Activated effector memory CD4-positive, alpha-beta T cell treated with Interleukin-2 at 50 U/mL for 16 hours (primary cell): ENCODE data around the gene LAMC1.

Experiments
- DNase-seq: peaks from one replicate; pipeline ENCODE4 v3.0.0-alpha.2; 2020

Gene LAMC1

DNA sequence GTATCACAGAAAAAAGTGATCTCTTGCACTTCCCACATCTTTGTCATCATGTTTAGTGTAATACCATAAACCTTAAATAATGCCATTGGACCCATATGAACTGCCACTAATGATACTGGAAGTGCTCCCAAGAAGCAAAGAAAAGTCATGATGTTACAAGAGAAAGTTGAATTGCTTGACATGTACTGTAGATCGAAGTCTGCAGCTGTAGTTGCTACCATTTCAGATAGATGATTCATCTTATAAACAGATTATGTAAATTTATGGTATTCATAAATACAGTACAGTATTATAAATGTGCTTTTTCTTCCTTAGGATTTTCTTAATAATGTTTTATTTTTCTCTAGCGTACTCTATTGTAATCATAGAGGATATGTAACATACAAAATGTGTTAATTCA is 132.7 kb downstream of the LAMC1 start:
- DNase-seq, result no peak

DNA sequence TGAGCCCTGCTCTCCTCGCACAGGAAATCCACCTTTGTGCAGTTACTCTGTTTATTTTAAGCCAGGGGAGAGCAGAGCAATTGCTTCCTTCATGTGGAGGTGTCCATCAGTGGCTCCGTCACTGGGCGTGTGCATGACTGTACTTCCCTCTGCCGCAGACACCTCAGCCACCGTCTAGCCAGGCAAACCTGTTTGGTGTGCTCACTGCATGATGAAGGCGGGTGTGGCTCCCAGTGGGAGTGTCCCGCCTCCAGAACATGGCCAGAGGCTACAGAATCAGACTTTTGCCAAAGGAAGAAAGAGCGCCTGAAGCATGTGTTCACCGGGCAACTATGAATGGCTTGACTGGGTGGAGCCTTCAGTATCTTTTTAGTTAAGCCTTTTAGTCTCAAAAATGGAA is 136.7 kb downstream of the LAMC1 start:
- DNase-seq, result no peak

DNA sequence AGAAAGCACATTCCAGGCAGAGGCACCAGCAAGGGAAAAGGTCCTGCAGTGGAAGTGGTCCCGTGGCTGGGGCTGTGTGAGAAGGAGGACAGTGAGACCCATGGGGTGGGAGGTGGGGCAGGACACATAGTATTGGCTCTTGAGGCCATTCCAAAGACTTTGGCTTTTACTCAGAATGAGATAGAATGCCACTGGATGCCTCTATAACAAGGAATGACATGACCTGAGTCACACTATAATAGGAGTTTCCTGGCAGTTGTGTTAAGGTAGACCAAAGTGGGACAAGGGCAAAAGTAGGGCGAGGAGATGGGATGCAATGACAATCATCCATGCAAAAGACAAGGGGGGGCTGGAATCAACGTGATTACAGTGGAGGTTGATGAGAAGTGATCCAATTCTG is 138.2 kb downstream of the LAMC1 start:
- DNase-seq, result no peak

DNA sequence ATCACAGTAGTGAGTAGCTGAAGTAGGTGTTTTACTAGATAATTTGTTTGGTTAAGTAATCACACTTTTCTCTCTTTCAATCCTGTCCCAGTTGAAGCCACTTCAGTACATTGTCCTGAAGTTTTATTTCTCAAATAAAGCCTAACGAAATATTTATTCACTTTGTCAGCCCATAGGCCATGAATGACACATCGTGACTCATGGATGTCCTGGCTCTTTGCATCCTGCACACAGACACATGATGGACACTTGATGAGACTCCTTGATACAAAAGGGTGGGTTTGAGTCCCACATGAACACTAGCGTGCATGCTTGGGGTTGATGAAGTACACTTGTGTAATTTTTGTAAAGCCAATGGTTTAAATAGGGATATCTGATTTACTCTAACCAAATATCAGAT is 140.1 kb downstream of the LAMC1 start:
- DNase-seq, result no peak

DNA sequence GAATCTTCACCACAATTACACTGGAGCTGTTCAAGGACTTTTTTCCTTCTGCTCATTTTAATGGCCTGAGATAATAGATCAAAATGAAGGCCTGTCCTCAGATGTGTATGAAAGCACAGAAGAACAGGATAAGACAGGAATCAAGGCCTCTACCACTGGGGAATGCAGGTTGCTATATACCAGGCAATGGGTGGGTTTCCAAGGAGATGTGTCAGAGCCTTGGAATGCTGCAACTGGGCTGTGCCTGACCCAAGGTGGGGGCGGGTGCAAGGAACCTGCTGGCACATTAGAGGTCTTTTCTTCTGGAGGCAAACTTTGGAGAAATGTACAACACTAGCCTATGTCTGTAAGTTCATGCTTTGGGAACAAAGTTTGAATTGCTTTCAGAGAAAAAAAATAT is 141.1 kb downstream of the LAMC1 start:
- DNase-seq, result no peak

DNA sequence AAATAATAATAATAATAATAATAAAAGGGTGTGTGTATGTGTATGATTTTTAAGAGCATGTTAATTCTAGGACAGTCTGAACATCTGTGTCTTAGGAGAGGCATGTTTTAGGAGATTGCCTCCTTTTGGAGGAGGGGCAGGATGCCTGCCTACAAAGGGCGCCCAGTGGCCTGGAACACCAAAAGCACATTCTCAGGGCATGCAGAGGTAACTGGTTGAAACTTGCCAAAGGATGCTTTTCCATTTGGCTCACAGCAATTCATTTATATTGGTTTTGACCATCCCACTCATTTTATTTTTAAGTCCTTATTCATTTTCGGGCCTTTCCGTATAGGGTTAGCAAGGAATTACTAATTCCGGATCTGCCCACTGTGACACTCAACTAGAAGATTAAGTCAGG is 141.7 kb downstream of the LAMC1 start:
- DNase-seq, result no peak

DNA sequence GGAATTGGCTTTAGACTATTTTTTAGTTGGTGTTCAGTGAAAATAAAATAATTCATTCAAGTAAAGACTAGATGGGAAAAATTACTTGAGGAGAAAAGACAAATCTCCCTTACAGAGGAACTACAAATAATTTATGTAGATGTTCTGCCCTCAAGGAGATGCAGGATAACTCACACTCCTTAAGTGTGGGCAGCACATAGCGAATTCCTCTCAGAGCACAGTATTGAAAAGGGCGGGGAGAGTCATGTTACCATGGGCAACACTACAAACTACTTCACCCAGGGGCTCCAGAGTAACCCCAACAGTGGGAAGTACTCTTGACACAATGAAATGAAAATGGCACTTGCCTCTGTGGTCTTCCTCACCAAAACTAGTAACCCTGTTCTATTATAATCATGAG is 142.2 kb downstream of the LAMC1 start:
- no peak for DNase-seq

DNA sequence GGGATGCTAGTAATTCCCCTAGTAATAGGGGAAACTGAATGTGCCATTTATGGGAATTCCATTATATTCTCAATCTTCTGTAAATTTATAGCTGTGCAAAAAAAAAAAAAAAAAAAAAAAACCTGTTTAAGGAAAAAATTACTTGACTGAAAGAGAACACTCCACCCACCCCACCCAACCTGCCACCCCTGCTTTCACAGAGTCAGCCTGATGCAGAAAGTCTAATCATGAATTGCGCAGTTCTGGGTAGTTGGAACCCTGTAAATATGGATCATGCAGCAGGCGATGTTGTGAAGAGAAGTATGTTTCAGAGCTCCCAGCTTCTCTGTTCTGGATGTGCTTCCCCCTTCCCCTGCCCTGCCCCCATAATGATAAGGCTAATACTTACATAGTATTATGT is 143.2 kb downstream of the LAMC1 start:
- DNase-seq, result no peak

DNA sequence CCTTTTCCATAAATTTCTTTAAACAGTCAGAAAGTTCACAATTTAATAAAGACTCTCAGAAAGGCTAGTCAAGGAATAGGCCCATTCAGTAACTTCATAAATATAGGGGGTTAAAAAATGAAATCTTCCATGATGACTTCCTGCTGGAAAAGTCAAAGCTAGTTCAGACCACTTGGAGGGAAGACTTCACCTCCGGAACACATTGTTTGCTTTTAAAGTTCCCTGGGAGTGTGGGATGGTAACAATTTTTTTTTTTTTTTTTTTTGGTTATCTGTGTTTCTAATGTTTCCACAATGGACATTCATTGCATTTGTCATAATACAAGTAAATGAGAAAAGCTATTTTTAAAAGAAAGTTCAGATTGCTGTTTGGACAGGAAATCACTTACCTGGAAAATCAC is 144.5 kb downstream of the LAMC1 start:
- no peak for DNase-seq

DNA sequence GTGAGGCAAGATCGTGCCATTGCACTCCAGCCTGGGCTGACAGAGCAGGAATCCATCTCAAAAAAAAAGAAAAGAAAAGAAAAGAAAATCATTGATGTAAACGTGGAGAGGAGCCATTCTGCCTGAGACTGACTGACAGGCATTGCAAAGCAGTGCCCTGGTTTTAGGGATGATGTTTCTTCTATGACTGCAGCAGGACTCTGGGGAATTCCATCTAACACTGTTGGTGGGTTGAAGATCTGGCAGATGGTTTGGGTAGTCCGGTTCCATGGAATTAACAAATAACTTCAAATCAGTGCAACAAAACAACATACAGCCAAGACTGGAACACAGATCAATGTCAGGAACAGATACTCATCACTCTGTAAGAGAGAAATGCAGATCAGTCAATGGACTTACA is 145.1 kb downstream of the LAMC1 start:
- no peak for DNase-seq

DNA sequence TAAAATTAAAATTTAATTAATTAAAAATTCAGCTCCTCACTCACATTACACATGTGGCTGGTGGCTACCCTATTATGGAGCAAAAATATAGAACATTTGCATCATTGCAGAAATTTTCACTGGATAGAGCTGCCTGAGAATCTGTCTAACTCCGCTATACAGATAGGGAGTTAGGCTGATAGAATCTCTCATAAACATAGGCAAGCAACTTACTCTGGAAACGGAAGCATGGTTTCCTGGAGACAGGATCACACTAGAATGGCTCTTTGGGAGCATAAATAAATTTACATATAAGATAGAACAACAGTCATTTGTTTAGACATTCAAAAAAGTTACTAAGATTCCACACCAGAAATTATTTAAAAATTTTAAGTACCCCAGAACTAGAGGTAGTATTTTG is 150.6 kb downstream of the LAMC1 start:
- no peak for DNase-seq

DNA sequence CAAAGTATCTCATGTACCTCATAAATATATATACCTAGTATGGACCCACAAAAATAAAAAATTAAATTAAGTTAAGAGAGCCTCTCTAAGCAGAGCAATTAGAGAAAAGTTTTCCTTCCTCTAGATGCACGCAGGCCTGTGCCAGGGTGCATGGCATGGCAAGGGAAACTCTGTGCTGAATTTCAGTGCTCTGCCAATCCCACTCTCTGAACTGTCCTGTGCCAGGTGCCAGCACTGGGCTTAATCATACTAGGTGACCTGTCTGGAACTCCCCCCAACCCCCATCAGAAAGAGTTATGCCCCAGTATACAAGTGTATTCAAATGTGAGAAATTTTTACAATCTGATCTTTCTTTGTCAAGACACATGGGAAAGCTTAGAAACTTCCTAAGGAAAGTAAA is 152.4 kb downstream of the LAMC1 start:
- DNase-seq, result no peak

DNA sequence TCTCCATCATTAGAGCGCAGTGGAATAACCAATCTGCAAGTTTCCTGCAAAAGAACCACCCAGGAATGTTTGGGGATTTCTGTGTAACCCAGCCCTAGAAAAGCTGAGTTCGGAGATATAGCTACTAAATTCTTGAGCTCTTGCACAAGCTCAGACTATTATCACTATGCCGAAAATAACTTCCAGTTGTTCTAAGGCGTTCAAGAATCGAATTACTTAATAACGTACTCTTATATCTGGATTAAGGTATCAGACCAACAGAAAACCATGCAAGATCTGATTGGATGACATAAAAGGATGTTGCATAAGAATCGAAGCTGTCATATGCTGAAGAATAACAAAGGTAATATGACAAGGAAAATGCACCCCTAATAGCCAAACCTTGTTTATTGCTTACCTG is 155.3 kb downstream of the LAMC1 start:
- DNase-seq, result no peak

DNA sequence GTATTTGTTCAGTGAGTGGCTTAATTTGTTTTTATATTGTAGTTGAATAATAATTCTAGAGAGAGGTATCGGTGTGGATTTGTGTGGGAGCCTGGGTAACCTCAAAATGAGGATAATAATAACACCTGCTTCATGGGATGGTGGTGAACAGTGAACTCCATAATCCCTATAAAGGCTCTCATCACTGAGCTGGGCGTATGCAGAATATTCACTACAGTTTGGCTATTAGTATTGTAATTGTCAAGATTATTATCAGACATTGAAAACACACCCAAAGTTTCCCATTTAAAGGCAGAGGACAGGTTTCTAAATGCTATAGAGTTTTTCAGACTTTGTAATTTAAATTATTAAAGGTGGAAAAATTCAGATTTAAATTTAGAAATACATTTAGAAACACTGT is 155.8 kb downstream of the LAMC1 start:
- DNase-seq, result no peak

DNA sequence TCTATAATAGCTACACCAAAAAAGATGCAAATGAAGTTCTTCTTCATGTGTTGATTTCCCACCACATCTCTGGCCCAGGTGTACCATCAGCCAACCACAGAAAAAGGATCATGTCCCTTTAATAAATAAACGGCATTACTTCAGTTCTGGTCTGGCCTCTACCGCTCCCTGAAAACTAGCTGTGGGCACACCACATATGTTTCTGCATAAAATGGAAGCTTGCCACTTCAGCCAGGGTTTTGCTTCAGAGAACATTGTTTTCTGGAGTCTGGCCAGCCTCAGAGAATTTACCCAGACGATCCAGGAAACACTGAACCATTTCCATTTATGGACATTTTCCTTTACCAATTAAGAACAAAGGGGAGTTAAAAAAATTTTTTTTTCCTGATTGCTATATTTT is 157.0 kb downstream of the LAMC1 start:
- DNase-seq, result no peak

DNA sequence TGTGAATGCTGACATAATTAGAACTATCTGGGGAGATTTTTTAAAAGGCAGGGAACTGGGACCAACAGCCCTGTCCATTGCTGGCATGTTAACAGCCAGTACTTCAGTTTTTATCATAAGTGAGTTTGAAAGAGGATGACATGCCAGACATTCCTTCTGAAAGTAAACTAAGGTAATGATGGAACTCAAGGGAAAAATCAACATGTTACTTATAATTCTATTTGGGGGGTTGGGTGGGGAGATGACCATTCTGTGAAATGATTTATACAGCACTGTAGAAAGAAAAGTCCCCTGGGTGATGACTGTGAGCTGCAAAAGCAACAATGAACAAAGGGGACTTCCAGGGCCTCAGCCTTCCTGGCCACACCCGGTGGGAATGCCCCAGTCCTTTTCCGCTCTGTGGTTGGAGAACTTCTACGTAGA is 157.4 kb downstream of the LAMC1 start:
- no peak for DNase-seq

DNA sequence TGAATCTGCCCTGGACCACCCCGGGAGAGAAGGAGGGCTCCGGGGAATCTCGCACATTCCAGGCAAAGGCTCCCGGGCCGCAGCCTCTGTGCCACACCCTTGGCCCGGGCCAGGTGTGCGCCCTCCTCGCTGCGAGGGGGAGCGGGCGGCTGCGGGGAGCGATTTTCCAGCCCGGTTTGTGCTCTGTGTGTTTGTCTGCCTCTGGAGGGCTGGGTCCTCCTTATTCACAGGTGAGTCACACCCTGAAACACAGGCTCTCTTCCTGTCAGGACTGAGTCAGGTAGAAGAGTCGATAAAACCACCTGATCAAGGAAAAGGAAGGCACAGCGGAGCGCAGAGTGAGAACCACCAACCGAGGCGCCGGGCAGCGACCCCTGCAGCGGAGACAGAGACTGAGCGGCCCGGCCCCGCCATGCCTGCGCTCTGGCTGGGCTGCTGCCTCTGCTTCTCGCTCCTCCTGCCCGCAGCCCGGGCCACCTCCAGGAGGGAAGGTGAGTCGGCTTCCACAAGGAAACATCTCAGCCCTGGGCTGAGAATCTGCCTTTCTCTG is 162.8 kb downstream of the LAMC1 start, which contains the start of gene LAMC2:
TSS of gene LAMC2 (plus strand) at position 324 of the 550 bp plus-strand sequence. CDS start at position 413, 89 bp downstream.
- no peak for DNase-seq

DNA sequence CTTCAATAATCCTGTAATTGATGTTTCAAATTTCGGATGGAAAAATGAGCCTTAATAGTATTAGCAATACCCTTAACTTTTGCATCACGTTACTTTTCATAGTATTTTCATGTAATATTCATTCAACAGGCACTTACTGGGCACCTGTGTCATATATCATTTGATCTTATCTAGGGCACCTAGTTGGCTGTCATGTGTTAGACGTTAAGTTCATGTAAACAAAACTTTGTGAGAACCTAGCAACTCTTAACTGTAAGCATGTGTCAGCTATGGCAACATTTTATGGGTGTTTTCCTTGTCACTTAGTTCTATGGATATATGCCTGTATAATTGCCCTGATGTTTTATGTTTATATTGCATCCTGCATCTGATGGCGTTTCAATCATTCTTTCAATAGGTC is 163.6 kb downstream of the LAMC1 start:
- DNase-seq, result no peak

DNA sequence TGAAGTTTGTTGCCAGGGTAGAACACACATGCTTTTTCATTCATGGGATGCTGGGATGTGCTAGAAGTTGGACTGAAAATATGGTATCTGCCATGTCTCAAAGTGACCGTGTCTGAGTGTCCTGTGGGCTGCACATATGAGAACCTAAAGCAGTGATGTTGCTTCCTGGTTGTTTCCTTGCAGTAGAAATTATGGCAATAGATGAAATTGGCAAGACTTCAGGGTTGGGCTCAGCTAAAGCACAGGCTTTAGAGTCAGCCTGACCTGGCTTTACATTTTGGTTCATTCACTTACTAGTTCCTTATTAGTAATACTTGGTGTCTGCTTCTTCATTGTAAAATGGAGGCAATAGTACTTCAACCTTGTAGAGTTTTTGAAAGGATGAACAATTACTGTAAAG is 165.0 kb downstream of the LAMC1 start:
- DNase-seq, result no peak

DNA sequence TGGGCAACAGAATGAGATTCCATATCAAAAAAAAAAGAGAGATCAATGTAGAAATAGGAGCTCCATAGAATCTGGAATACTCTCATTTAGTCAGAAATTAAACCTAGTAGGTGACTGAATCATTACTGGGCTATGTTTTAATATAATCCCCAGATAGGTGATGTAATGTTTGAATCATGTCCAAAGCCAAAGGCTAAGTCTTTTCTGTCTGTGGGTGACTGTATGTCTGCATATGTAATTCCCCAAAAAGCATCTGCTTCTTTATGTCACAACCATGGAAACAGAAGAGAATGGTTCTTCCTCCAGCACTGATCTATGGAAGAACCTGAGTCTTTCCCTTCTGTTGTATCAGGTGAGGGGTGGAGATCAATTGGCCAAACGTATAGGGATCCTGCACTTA is 168.6 kb downstream of the LAMC1 start:
- DNase-seq, result no peak

DNA sequence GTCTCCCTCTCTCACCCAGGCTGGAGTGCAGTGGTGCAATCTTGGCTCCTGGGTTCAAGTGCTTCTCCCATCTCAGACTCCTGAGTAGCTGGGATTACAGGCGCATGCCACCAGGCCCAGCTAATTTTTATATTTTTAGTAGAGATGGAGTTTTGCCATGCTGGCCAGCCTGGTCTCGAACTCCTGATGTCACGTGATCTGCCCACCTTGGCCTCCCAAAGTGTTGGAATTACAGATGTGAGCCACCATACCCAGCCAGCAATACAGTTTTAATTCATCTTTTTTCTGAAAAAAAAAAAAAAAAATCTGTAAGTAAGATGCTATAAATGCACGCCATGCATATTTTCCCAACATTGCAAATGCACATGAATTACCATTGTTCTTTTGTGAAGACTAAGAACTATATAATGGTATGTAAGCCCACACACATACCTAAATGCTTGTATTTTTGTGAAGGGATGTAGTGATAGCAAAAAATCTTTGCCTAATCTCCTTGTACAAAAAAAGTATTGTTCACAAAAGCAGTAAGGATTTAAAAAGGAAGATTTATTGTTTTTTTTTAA is 170.8 kb downstream of the LAMC1 start:
- DNase-seq, result no peak

DNA sequence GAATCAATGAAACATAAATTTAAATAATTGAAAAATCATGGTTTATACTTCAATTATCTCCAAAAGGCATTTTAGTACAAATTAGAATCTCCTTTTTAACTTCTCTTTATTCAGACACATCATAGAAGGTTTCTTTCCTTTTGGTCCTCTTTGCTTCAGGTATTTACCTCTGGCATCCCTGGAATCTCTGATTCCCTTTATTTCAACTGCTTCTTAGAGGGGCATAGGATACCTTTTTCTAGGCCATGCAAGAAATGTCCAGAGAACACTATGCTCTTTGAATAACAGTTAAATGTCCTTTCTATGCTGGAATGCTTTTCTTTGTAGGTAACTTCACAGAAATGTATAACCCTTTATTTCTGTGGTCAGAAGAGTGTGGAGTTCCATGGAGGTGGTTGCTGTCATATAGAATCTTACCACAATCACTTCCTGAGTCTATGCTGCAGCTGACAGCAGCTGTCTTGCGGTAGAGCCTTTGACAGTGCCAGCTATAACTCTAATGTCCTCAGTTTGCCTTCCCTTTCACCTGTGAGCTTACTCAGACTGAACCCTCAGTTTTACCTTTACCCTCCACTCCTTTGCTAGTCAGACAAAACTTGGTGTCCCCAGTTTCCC is 171.4 kb downstream of the LAMC1 start:
- DNase-seq, result no peak

DNA sequence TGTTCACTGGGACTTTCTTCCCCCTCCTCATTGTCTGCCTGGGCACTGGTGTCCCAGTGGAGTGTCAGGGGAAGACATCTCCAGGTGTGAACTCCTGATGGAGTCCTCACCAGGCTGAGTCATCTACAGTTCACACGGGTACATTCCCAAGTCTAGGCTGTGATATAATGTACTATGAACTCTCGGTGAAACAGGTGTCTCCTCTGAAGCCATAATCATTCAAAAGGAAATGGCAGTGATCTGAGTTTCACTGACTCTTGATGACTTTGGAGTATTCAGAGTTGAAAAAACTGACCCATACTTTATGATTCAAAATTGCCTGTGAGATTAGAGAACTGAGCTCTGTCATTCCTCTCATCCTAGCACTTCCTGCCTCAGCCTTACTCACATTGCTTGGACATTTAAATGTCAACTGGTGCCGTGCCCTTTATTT is 171.9 kb downstream of the LAMC1 start:
- no peak for DNase-seq
